ENCODE data around the gene CDS2.

The CDS2 gene

DNA sequence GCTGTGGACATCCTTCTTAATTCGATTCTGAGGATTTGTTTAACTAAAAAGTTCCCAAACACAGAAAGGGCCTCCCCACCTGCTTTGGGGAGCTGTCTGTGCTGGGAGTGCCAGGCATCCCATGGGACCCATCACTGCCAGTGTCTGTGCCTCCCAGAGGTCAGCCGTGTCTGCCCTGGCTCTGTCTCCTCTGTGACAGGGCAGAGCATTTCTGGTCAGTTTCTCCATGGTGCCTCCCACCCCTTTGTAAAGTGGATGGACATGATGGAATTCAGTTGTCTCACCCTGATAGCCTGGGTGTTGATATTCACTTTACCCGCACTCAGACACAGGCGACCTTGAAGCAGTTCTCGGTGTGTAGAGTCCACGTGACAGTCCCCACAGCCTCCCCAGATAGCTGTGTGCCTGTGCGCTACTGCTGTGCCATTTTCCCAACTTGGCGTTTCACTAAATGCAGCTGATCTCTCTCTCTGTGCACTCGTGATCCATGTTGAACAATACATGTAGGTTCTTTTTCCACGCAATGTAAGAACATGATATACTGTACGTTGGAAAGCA, 70.5 kb downstream of the CDS2 start:
- TF ChIP-seq, protein P1, sequence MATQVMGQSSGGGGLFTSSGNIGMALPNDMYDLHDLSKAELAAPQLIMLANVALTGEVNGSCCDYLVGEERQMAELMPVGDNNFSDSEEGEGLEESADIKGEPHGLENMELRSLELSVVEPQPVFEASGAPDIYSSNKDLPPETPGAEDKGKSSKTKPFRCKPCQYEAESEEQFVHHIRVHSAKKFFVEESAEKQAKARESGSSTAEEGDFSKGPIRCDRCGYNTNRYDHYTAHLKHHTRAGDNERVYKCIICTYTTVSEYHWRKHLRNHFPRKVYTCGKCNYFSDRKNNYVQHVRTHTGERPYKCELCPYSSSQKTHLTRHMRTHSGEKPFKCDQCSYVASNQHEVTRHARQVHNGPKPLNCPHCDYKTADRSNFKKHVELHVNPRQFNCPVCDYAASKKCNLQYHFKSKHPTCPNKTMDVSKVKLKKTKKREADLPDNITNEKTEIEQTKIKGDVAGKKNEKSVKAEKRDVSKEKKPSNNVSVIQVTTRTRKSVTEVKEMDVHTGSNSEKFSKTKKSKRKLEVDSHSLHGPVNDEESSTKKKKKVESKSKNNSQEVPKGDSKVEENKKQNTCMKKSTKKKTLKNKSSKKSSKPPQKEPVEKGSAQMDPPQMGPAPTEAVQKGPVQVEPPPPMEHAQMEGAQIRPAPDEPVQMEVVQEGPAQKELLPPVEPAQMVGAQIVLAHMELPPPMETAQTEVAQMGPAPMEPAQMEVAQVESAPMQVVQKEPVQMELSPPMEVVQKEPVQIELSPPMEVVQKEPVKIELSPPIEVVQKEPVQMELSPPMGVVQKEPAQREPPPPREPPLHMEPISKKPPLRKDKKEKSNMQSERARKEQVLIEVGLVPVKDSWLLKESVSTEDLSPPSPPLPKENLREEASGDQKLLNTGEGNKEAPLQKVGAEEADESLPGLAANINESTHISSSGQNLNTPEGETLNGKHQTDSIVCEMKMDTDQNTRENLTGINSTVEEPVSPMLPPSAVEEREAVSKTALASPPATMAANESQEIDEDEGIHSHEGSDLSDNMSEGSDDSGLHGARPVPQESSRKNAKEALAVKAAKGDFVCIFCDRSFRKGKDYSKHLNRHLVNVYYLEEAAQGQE (IDR thresholded peaks at IDR 0.05; ENCODE audit: insufficient read depth in 1 of 2, low read depth in 2 of 2, low read length in 2 of 2) = no peak
- no peak for TF ChIP-seq POLR2AphosphoS5 (IDR thresholded peaks at IDR 0.05; ENCODE audit: low read depth, low read length)
- TF ChIP-seq SIN3A (IDR thresholded peaks at IDR 0.05; ENCODE audit: borderline replicate concordance, insufficient read depth, low read length) = no peak
- TF ChIP-seq FOXP2 (optimal IDR thresholded peaks at IDR 0.05; ENCODE audit: borderline replicate concordance, extremely low read depth, extremely low read length, insufficient read depth) = no peak
- no peak for TF ChIP-seq TAF1 (IDR thresholded peaks at IDR 0.05; ENCODE audit: borderline replicate concordance, insufficient read depth, low read length)

DNA sequence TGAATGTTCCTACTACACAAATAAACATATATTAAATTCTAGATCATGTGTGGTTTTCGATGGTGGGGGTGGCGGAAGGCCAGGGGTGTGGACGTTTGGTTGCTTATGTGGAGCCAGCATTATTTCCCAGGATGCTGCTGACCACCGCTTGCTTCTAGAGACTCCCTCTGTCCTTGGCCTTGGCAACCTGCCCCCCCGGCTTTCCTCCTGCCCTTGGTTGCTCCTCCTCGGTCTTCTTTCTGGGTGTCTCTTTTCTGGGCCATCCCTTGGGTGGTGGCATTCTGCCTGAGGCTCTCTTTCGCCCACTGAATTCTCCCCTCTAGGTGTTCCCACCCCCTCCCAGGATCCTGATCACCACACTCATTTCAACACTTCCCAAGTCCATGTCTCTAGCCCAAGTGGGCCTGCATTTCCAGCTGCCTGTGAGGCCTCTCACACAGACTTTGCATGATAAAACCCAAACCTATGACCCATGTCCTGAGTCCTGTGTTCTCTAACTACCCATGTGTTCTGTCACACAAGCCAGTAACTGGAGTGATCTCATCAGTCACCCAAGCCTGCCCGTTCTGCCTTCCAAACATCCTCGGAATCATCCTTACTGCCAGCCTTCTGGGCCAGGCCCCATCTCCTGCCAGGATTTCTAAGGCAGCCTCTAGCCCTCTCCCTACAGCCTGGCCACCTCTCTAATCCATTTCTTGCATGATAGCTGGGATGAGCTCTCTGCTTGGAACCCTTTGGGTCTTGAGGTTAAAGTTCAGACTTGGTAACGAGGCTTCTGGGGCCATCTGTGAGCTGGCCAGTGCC, 71.2 kb downstream of the CDS2 start:
- no peak for TF ChIP-seq FOXP2 (optimal IDR thresholded peaks at IDR 0.05; ENCODE audit: borderline replicate concordance, extremely low read depth, extremely low read length, insufficient read depth)

DNA sequence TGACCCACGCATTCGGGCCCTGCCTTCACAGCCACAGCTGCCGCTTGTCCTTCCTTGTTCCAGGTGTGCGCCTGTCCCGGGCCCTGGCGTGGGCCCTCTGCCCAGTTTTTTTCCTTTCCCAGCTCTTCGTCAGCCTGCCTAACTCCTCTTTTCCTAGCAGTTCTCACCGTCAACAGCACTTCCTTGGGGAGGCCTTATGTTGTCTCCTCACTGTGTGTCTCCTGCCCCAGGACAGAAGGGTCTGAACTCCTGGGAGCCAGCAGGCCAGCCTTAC, 71.8 kb downstream of the CDS2 start:
- TF ChIP-seq TAF1 (IDR thresholded peaks at IDR 0.05; ENCODE audit: borderline replicate concordance, insufficient read depth, low read length) = no peak
- no peak for TF ChIP-seq POLR2AphosphoS5 (IDR thresholded peaks at IDR 0.05; ENCODE audit: low read depth, low read length)
- TF ChIP-seq, protein P1 (IDR thresholded peaks at IDR 0.05; ENCODE audit: insufficient read depth in 1 of 2, low read depth in 2 of 2, low read length in 2 of 2) = no peak
- TF ChIP-seq FOXP2 (optimal IDR thresholded peaks at IDR 0.05; ENCODE audit: borderline replicate concordance, extremely low read depth, extremely low read length, insufficient read depth) = no peak
- TF ChIP-seq SIN3A (IDR thresholded peaks at IDR 0.05; ENCODE audit: borderline replicate concordance, insufficient read depth, low read length) = no peak

DNA sequence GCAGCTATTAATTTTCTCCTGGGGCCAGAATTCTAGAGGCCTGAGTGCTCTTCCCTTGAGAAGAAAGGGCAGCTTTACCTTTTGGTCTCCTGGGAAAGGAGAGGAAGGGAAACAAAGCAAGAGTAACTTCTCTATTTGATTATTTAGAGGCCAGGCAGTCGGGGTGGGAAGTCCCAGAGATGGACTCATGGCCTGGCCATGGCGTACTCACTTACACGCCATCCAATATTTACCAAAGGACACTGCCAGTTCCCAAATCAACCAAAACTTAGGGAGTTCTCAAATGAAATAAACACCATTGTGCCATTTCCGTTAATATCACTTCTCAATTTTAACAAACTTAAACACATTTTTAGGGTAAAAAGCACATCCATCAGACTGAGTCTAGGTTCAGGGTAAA, 76.6 kb downstream of the CDS2 start:
- no peak for TF ChIP-seq POLR2AphosphoS5 (IDR thresholded peaks at IDR 0.05; ENCODE audit: low read depth, low read length)
- no peak for TF ChIP-seq SIN3A (IDR thresholded peaks at IDR 0.05; ENCODE audit: borderline replicate concordance, insufficient read depth, low read length)
- TF ChIP-seq, protein P1 (IDR thresholded peaks at IDR 0.05; ENCODE audit: insufficient read depth in 1 of 2, low read depth in 2 of 2, low read length in 2 of 2) = no peak
- TF ChIP-seq TAF1 (IDR thresholded peaks at IDR 0.05; ENCODE audit: borderline replicate concordance, insufficient read depth, low read length) = no peak
- TF ChIP-seq FOXP2 (optimal IDR thresholded peaks at IDR 0.05; ENCODE audit: borderline replicate concordance, extremely low read depth, extremely low read length, insufficient read depth) = no peak

DNA sequence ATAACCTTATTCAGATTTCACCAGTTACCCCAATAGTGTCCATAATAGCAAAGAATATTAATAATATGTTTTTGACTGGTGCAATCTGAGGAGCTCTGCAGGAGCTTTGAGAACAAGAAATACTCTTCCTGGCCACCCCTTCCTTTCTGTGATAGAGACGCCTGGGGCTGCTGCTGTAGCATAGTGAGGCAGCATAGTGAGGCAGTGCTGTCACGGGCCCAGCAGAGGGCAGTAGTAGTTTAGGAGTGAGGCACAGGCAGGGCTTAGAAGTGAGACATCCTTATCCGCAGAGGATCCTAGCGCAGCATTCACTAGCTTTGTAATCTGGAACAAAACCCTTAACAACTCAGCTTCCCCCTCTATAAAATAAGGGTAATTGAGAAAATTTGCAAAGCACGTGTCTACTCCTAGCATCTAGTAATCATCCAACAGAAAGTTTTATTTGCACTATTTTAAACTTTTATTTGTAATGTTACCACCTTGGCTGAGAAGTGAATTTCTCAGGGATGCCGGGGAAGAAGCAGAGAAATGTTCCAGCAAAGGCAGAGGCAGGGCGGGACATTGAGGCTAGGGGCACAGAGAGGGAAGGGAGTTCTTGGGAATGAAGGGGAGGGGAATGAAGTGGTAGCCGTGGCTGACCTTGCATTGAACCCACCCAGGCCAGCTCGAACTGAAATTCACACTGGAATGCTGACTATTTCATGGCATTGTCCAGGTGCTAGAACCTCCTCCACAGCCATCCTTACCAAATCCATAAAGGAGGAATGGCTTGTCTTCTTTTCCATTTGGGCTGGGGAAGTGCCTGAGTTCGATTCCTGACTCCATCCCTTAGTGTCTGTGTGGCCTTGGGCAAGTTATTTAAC, 78.8 kb downstream of the CDS2 start:
- TF ChIP-seq FOXP2 (optimal IDR thresholded peaks at IDR 0.05; ENCODE audit: borderline replicate concordance, extremely low read depth, extremely low read length, insufficient read depth) (no peak), TAF1 (IDR thresholded peaks at IDR 0.05; ENCODE audit: borderline replicate concordance, insufficient read depth, low read length) (no peak), POLR2AphosphoS5 (IDR thresholded peaks at IDR 0.05; ENCODE audit: low read depth, low read length) (no peak), SIN3A (IDR thresholded peaks at IDR 0.05; ENCODE audit: borderline replicate concordance, insufficient read depth, low read length) (no peak)
- TF ChIP-seq, protein P1 (IDR thresholded peaks at IDR 0.05; ENCODE audit: insufficient read depth in 1 of 2, low read depth in 2 of 2, low read length in 2 of 2) = no peak

Measured in PFSK-1 (cell line).